Mesenchymal stem cell (in vitro differentiated cells and primary cell): Measurements from ENCODE around the gene HMGXB3.
A peak's percentile ranks its signal among the peaks of the same experiment; 100 is the strongest.
"Not testable (repeated sequence)": the region's sequence is repeated elsewhere in the genome, so short reads cannot be mapped to it uniquely, and the experiment has no call there.

ENCODE experiments used
- DNase-seq: peaks from one replicate; pipeline ENCODE4 v3.0.0-alpha.2; 2013
- H2AFZ ChIP-seq: one replicate; pipeline ENCODE4 v1.6.1; 2013; ENCODE audit warnings: low read depth, mild to moderate bottlenecking, control low read depth, inconsistent platforms, low read length, moderate library complexity
- H2AK5ac ChIP-seq: 2 replicates; pipeline ENCODE4 v1.6.1; 2013; ENCODE audit warnings: low read length, moderate library complexity, mild to moderate bottlenecking, inconsistent platforms; ENCODE audit not compliant: severe bottlenecking
- H2BK120ac ChIP-seq: one replicate; pipeline ENCODE4 v1.6.1; 2013; ENCODE audit warnings: low read depth, mild to moderate bottlenecking, inconsistent platforms, low read length, moderate library complexity
- H2BK12ac ChIP-seq, 2 experiments: one replicate each; pipeline ENCODE4 v1.6.1; 2013; ENCODE audit warnings: inconsistent platforms in 2 of 2, low read length in 2 of 2, mild to moderate bottlenecking in 2 of 2, moderate library complexity in 2 of 2, control low read depth in 1 of 2
- H2BK15ac ChIP-seq: one replicate; pipeline ENCODE4 v1.6.1; 2013; ENCODE audit warnings: mild to moderate bottlenecking, low read depth, inconsistent platforms; ENCODE audit not compliant: poor library complexity, severe bottlenecking
- H2BK5ac ChIP-seq: 2 replicates; pipeline ENCODE4 v1.6.1; 2013; ENCODE audit warnings: low read depth, mild to moderate bottlenecking, low read length, control low read depth, inconsistent platforms; ENCODE audit not compliant: poor library complexity, severe bottlenecking
- H3K14ac ChIP-seq, 2 experiments: one replicate each; pipeline ENCODE4 v1.6.1; 2013; ENCODE audit warnings: inconsistent platforms in 2 of 2, low read length in 2 of 2, control low read depth in 1 of 2, mild to moderate bottlenecking in 1 of 2, moderate library complexity in 1 of 2
- H3K18ac ChIP-seq, 2 experiments: one replicate each; pipeline ENCODE4 v1.6.1; 2013; ENCODE audit warnings: inconsistent platforms in 2 of 2, low read length in 2 of 2, control low read depth in 1 of 2, low read depth in 1 of 2, mild to moderate bottlenecking in 1 of 2
- H3K23ac ChIP-seq, 2 experiments: one replicate each; pipeline ENCODE4 v1.6.1; 2013; ENCODE audit warnings: inconsistent platforms in 2 of 2, low read length in 2 of 2, mild to moderate bottlenecking in 2 of 2, moderate library complexity in 2 of 2, control low read depth in 1 of 2
- H3K27ac ChIP-seq: 2 replicates; pipeline ENCODE4 v1.5.1; 2013; ENCODE audit warnings: mild to moderate bottlenecking, moderate library complexity, low read length, control low read depth, inconsistent platforms; ENCODE audit not compliant: poor library complexity, severe bottlenecking
- H3K27me3 ChIP-seq, 2 experiments: 2 replicates each; pipeline versions ENCODE4 v1.6.1 to v1.7.0; 2013; ENCODE audit warnings: low read length in 2 of 2, mild to moderate bottlenecking in 2 of 2, moderate library complexity in 2 of 2, control low read depth in 1 of 2, inconsistent platforms in 1 of 2; ENCODE audit not compliant: control insufficient read depth in 1 of 2, insufficient read depth in 1 of 2
- H3K36me3 ChIP-seq, 2 experiments: 2 replicates each; pipeline versions ENCODE4 v1.6.1 to v1.7.0; 2013; ENCODE audit warnings: low read length in 2 of 2, control low read depth in 1 of 2, inconsistent platforms in 1 of 2, low read depth in 1 of 2, mild to moderate bottlenecking in 1 of 2; ENCODE audit not compliant: insufficient read depth in 2 of 2, control insufficient read depth in 1 of 2
- H3K4ac ChIP-seq, 2 experiments: one replicate each; pipeline ENCODE4 v1.6.1; 2013; ENCODE audit warnings: inconsistent platforms in 2 of 2, low read length in 2 of 2, mild to moderate bottlenecking in 2 of 2, moderate library complexity in 2 of 2, control low read depth in 1 of 2, low read depth in 1 of 2
- H3K4me1 ChIP-seq: 2 replicates; pipeline ENCODE4 v1.6.1; 2013; ENCODE audit warnings: low read depth, low read length, control low read depth; ENCODE audit not compliant: control insufficient read depth, insufficient read depth
- H3K4me2 ChIP-seq: 2 replicates; pipeline ENCODE4 v1.6.1; 2013; ENCODE audit warnings: low read length, mild to moderate bottlenecking, inconsistent platforms; ENCODE audit not compliant: poor library complexity, severe bottlenecking
- H3K4me3 ChIP-seq, 2 experiments: 2 replicates each; pipeline versions ENCODE4 v1.5.1 to v1.7.0; 2013; ENCODE audit warnings: low read length in 2 of 2, mild to moderate bottlenecking in 2 of 2, control low read depth in 1 of 2, low read depth in 1 of 2; ENCODE audit not compliant: insufficient read depth in 1 of 2
- H3K79me1 ChIP-seq: replicated peaks from 2 replicates; pipeline ENCODE4 v1.6.1; 2013; ENCODE audit warnings: mild to moderate bottlenecking, control low read depth, low read length, inconsistent platforms; ENCODE audit not compliant: poor library complexity, severe bottlenecking
- H3K9ac ChIP-seq: 2 replicates; pipeline ENCODE4 v1.7.0; 2013; ENCODE audit warnings: mild to moderate bottlenecking, low read length, moderate library complexity
- H3K9me3 ChIP-seq: 2 replicates; pipeline ENCODE4 v1.7.0; 2013; ENCODE audit warnings: mild to moderate bottlenecking, low read length; ENCODE audit not compliant: control insufficient read depth
- H4K8ac ChIP-seq: one replicate; pipeline ENCODE4 v1.6.1; 2013; ENCODE audit warnings: inconsistent platforms, mild to moderate bottlenecking, low read length, moderate library complexity
- H4K91ac ChIP-seq: one replicate; pipeline ENCODE4 v1.6.1; 2013; ENCODE audit warnings: mild to moderate bottlenecking, low read length, inconsistent platforms
- WGBS: methylation state at CpG from one replicate; pipeline ENCODE4 v1.1.7; 2013; ENCODE audit warnings: mixed read lengths; 5-methylcytosine and 5-hydroxymethylcytosine counted together

HMGXB3 gene

GRCh38 chr5:150046031-150046430, 45.5 kb downstream of the HMGXB3 start:
- no peak overlapping the region for H3K4ac ChIP-seq
- no peak overlapping the region for H3K27ac ChIP-seq
- no peak for DNase-seq
- no peak overlapping the region for H2AK5ac ChIP-seq
- H3K27me3 ChIP-seq, result no peaks in the 10 kb centered on the region
- H3K14ac ChIP-seq, result no peak overlapping the region
- H2BK15ac ChIP-seq, result no peak overlapping the region
- H2BK5ac ChIP-seq, result no peak overlapping the region
- H3K36me3 ChIP-seq, result peaks cover 59 to 98% of the 10 kb centered on the region in 2 experiments
- no peak overlapping the region for H2BK12ac ChIP-seq
- no peak overlapping the region for H2BK120ac ChIP-seq
- no peak overlapping the region for H3K4me2 ChIP-seq
- H3K9ac ChIP-seq, result no peak overlapping the region
- H3K9me3 ChIP-seq, result no peaks in the 10 kb centered on the region
- H3K4me1 ChIP-seq, result peaks cover 18% of the 10 kb centered on the region
- H3K79me1 ChIP-seq, result peaks cover 28% of the 10 kb centered on the region
- 93% methylated on average over 2 of the region's 6 CpGs for WGBS
- H2AFZ ChIP-seq, result no peak overlapping the region
- H3K23ac ChIP-seq, result no peak overlapping the region
- no peak overlapping the region for H3K18ac ChIP-seq
- no peak overlapping the region for H3K4me3 ChIP-seq
- H4K8ac ChIP-seq, result no peak overlapping the region
- no peak overlapping the region for H4K91ac ChIP-seq

GRCh38 chr5:150050172-150050811, 49.8 kb downstream of the HMGXB3 start:
- H3K9me3 ChIP-seq, H3K4me2 ChIP-seq, H2AK5ac ChIP-seq, H4K91ac ChIP-seq, H2BK5ac ChIP-seq, H3K23ac ChIP-seq, H3K27ac ChIP-seq, H4K8ac ChIP-seq, H3K18ac ChIP-seq, H3K4me3 ChIP-seq, H2BK12ac ChIP-seq, H2AFZ ChIP-seq, H3K14ac ChIP-seq, H2BK120ac ChIP-seq, H3K27me3 ChIP-seq, H3K4ac ChIP-seq, H3K9ac ChIP-seq, H2BK15ac ChIP-seq: not testable (repeated sequence)
- Histone ChIP-seq H3K36me3 (peaks cover 76 to 98% of the 10 kb centered on the region in 2 experiments), H3K4me1 (peaks cover 31% of the 10 kb centered on the region), H3K79me1 (peaks cover 29% of the 10 kb centered on the region)
- DNase-seq, result peak; percentile 66
- 84% methylated on average over 14 of the region's 14 CpGs for WGBS

DNA sequence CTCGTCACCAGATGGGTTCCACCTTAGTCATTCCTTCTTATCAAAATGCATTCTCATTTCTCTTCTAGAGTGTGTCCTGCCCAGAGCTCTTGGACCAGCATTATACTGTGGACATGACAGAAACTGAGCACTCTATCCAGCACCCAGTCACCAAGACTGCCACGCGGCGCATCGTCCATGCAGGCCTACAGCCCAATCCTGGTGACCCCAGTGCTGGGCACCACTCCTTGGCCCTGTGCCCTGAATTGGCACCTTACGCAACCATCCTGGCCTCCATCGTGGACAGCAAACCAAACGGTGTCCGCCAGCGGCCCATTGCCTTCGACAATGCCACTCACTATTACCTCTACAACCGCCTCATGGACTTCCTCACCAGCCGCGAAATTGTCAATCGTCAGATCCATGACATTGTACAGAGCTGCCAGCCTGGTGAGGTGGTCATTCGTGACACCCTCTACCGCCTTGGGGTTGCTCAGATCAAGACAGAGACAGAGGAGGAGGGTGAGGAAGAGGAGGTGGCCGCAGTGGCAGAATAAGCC, 51.2 kb downstream of the HMGXB3 start:
- Histone ChIP-seq H3K9me3 (no peaks in the 10 kb centered on the region), H2AK5ac (no peak overlapping the region), H3K27ac (no peak overlapping the region), H3K4me1 (peaks cover 31% of the 10 kb centered on the region), H3K27me3 (no peaks in the 10 kb centered on the region), H3K79me1 (peaks cover 21% of the 10 kb centered on the region), H3K23ac (peak overlapping the region in 1 of 2 experiments; percentile 2), H2BK15ac (no peak overlapping the region), H3K18ac (peak overlapping the region in 1 of 2 experiments; percentile 41), H3K4ac (no peak overlapping the region), H3K14ac (no peak overlapping the region), H3K4me2 (no peak overlapping the region), H4K91ac (no peak overlapping the region), H3K4me3 (no peak overlapping the region), H3K9ac (no peak overlapping the region), H2AFZ (no peak overlapping the region), H2BK120ac (no peak overlapping the region), H3K36me3 (peaks cover 80 to 99% of the 10 kb centered on the region in 2 experiments), H4K8ac (no peak overlapping the region), H2BK12ac (peak overlapping the region in 1 of 2 experiments; percentile 57), H2BK5ac (no peak overlapping the region)
- no peak for DNase-seq
- 92% methylated on average over 18 of the region's 18 CpGs for WGBS

DNA sequence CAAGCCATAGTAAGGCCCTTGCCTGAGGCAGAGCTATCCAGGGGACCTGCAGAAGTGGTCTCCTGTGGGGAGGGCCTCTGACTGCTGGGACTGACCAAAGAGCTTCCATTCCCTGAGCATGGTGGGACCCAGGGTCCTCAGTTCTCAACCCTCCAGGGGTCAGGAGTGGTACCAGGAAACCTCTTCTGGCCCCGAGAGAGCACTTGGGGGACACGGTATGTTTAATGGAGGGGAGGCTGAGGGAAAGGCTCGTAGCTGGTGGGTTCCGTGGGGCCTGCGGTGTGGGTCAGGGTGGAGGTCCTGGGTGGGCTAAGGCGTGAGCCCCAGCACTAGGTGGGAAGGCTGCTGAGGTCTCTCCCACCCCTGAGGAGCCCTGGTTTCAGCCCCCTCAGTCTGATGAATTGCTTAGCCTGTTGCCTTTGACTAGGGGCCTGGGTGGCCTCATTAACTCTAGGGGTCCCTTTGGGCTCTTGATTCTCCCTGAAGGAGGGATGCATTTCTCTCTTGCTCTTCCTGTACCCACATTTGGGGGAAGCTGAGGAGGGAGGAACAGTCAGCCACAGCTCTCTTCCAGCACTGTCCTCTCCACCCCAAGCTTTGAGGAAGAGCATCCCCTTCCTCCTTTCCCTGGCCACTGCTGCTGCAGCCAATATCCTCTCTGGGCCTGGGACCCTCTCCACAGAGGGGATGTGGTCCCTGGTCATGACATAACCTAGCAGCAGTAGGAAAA, 51.9 kb downstream of the HMGXB3 start:
- H3K4ac ChIP-seq, result peak overlapping the region in 1 of 2 experiments; percentile 2
- peaks cover 78 to 92% of the 10 kb centered on the region in 2 experiments for H3K36me3 ChIP-seq
- no peak overlapping the region for H4K91ac ChIP-seq
- no peaks in the 10 kb centered on the region for H3K27me3 ChIP-seq
- peak overlapping the region; percentile 13 for H3K27ac ChIP-seq
- H3K4me2 ChIP-seq, result no peak overlapping the region
- peak overlapping the region in 1 of 2 experiments; percentile 19 for H2BK12ac ChIP-seq
- no peak overlapping the region for H3K4me3 ChIP-seq
- H3K23ac ChIP-seq, result peak overlapping the region in 1 of 2 experiments; percentile 2
- no peaks in the 10 kb centered on the region for H3K9me3 ChIP-seq
- H4K8ac ChIP-seq, result no peak overlapping the region
- H2BK5ac ChIP-seq, result no peak overlapping the region
- H2AFZ ChIP-seq, result no peak overlapping the region
- peak overlapping the region; percentile 6 for H2BK15ac ChIP-seq
- H3K4me1 ChIP-seq, result peaks cover 31% of the 10 kb centered on the region
- DNase-seq, result no peak
- H2BK120ac ChIP-seq, result no peak overlapping the region
- peak overlapping the region; percentile 30 for H3K9ac ChIP-seq
- no peak overlapping the region for H3K14ac ChIP-seq
- H3K18ac ChIP-seq, result peak overlapping the region in 1 of 2 experiments; percentile 32
- peaks cover 18% of the 10 kb centered on the region for H3K79me1 ChIP-seq
- 80% methylated on average over 5 of the region's 6 CpGs for WGBS
- H2AK5ac ChIP-seq, result peak overlapping the region; percentile 34
